Naive thymus-derived CD8-positive, alpha-beta T cell (primary cell): ENCODE measurements around the gene NFKBIE. TPM values are rescaled to one million over a fixed set of nuclear protein-coding genes. Genes with fewer than 3 reads are reported as not detected.

ENCODE experiments used
- ATAC-seq, 2 donors: fragments of 150-1000 bp; cut with Tn5 transposase in 1 of 2; sonication (Bioruptor Pico), chemical (Tn5 transposase) in 1 of 2; 1 replicate in 1 of 2; 2 replicates in 1 of 2; pipeline ENCODE4 v1.10.0; 2021; ENCODE audit warnings: mild to moderate bottlenecking in 2 of 2, moderate library complexity in 2 of 2
- POLR2A ChIA-PET: fragments of 350-600 bp; sonication (Branson Sonifier 250); formaldehyde crosslinking; loops from one replicate; lab custom pipeline; 2021; ENCODE audit warnings: antibody characterized with exemption; lab: Charles Lee
- DNase-seq, 10 donors: peaks; one replicate each; pipeline versions ENCODE4 v3.0.0 to v3.0.0-alpha.2; 2020 to 2022
- H3K27ac Mint-ChIP-seq, 10 donors: one replicate each; pipeline ENCODE4 v1.8.0; 2020 to 2022; ENCODE audit warnings: mild to moderate bottlenecking in 10 of 10, mixed read lengths in 10 of 10, moderate library complexity in 4 of 10, inconsistent platforms in 1 of 10
- H3K27me3 Mint-ChIP-seq, 5 donors: one replicate each; pipeline ENCODE4 v1.8.0; 2021 to 2022; ENCODE audit warnings: mixed read lengths in 5 of 5
- H3K36me3 Mint-ChIP-seq, 3 donors: one replicate each; pipeline ENCODE4 v1.8.0; 2020 to 2022; ENCODE audit warnings: mixed read lengths in 3 of 3, mild to moderate bottlenecking in 2 of 3, inconsistent platforms in 1 of 3
- H3K4me1 Mint-ChIP-seq, 4 donors: one replicate each; pipeline ENCODE4 v1.8.0; 2021 to 2022; ENCODE audit warnings: mixed read lengths in 4 of 4
- H3K4me3 Mint-ChIP-seq, 10 donors: one replicate each; pipeline ENCODE4 v1.8.0; 2020 to 2022; ENCODE audit warnings: mild to moderate bottlenecking in 10 of 10, mixed read lengths in 10 of 10, moderate library complexity in 6 of 10, inconsistent platforms in 1 of 10
- H3K9me3 Mint-ChIP-seq, 9 donors: one replicate each; pipeline ENCODE4 v1.8.0; 2020 to 2022; ENCODE audit warnings: mixed read lengths in 9 of 9, mild to moderate bottlenecking in 3 of 9, inconsistent platforms in 1 of 9, moderate library complexity in 1 of 9
- polyA plus RNA-seq, 3 donors: library from polyadenylated mRNA; unstranded; fragments of 300-500 nt; fragmentation: Illumina TruSeq; gene quantifications; one replicate each; pipeline ENCODE4 v1.2.3, GENCODE V29; 2021
- total RNA-seq, 8 experiments: library from RNA in 2 of 8; stranded (reverse) in 2 of 8; gene quantifications; one replicate each; pipeline ENCODE4 v1.2.3 and lab custom pipeline; 2021 to 2026

The NFKBIE gene
- total and polyA plus RNA-seq, 5 experiments from 2014 or later, result 2.7 to 14.4 (median 4.1) TPM

DNA sequence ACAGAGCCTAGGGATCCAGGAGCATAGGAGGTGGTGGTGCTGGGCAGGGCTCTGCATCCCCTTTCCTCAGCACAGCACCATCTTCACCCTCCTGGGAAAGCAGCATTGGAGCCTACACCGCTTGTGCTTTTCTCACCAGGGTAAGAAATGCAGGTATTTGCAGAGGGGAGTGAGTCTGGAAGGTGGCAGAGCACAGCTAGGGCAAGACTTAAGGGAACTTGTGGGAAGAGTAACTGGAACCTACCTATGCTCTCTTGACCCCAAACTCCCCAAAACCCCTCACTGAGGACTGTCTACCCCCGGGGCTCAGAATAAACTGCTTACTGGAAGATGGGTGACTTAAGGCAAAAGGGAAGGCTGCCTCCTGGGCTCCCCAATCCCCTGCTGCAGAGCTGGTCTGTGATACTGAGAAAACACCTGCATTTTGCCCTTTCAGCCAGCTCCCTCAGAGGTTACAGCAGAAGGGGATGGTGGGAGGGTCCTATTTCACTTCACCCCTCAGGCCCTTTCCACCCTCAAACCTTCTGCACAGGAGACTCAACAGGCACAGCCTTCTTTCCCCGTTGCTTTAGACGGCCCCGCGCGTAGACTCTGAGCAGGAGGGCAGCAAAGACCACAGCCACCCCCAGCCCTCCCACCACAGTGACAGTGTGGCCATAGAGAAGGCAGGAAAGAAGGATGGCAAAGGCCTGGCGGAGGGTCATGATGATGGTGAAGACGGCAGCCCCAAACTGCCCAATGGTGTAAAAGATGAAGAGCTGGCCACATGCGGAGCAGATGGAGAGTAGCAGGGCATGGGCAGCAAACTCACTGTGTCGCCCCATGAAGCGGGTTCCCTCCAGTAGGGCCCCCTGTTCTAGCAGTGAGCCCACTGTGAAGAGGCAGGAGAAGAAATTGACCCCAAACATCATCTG, 10.9 kb downstream of the NFKBIE start:
- H3K36me3 Mint-ChIP-seq, result peaks cover 8 to 69% (median 27%) of the 10 kb centered on the region in 3 donors
- peak overlapping the region in 9 of 10 donors; percentile 19 to 93 (median 74) for H3K27ac Mint-ChIP-seq
- no peaks in the 10 kb centered on the region for H3K9me3 Mint-ChIP-seq
- no peaks in the 10 kb centered on the region for H3K27me3 Mint-ChIP-seq
- ATAC-seq (no peak), DNase-seq (no peak)
- H3K4me1 Mint-ChIP-seq, result peaks cover 50 to 87% (median 78%) of the 10 kb centered on the region in 4 donors
- peak overlapping the region in 6 of 10 donors; percentile 22 to 85 (median 71) for H3K4me3 Mint-ChIP-seq
- POLR2A ChIA-PET, result interaction anchor here (0.5 to 5.9 kb wide), 6 partner anchors 8 to 1507 kb away, joined by 3 to 156 read pairs (median 3); partner anchors contain the start of gene HSP90AB1

DNA sequence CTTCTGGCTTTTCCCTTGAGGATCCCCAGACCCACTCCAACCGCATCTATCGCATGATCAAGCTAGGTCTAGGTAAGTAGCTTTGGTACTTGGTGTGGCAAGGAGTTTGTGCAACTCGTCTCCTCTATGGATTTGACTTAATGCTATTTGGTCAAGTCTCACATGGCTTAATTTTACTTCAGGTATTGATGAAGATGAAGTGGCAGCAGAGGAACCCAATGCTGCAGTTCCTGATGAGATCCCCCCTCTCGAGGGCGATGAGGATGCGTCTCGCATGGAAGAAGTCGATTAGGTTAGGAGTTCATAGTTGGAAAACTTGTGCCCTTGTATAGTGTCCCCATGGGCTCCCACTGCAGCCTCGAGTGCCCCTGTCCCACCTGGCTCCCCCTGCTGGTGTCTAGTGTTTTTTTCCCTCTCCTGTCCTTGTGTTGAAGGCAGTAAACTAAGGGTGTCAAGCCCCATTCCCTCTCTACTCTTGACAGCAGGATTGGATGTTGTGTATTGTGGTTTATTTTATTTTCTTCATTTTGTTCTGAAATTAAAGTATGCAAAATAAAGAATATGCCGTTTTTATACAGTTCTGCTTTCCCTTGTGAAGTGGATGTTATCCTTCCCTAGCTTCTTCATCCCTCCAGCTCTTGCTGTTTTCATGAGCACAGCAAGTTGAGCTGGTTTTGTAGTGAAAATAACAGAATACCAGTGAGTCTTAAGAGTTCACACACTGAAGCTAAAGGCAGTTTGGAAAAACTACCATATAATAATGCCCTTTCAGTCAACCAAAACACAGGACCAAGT, 11.8 kb downstream of the NFKBIE start:
- H3K36me3 Mint-ChIP-seq, result peaks cover 8 to 74% (median 32%) of the 10 kb centered on the region in 3 donors
- no peaks in the 10 kb centered on the region for H3K9me3 Mint-ChIP-seq
- POLR2A ChIA-PET, result interaction anchor here (0.5 to 5.9 kb wide), 4 partner anchors 7 to 1506 kb away, joined by 3 to 156 read pairs (median 3); partner anchors contain the start of gene HSP90AB1
- H3K27me3 Mint-ChIP-seq, result no peaks in the 10 kb centered on the region
- peak overlapping the region in 9 of 10 donors; percentile 1 to 93 (median 45) for H3K27ac Mint-ChIP-seq
- peak overlapping the region in 2 of 10 donors; percentile 18 to 62 for H3K4me3 Mint-ChIP-seq
- peak in 1 of 2 donors; percentile 18 for ATAC-seq
- DNase-seq, result peak in 8 of 10 donors; percentile 49 to 71 (median 54)
- peaks cover 56 to 89% (median 84%) of the 10 kb centered on the region in 4 donors for H3K4me1 Mint-ChIP-seq

DNA sequence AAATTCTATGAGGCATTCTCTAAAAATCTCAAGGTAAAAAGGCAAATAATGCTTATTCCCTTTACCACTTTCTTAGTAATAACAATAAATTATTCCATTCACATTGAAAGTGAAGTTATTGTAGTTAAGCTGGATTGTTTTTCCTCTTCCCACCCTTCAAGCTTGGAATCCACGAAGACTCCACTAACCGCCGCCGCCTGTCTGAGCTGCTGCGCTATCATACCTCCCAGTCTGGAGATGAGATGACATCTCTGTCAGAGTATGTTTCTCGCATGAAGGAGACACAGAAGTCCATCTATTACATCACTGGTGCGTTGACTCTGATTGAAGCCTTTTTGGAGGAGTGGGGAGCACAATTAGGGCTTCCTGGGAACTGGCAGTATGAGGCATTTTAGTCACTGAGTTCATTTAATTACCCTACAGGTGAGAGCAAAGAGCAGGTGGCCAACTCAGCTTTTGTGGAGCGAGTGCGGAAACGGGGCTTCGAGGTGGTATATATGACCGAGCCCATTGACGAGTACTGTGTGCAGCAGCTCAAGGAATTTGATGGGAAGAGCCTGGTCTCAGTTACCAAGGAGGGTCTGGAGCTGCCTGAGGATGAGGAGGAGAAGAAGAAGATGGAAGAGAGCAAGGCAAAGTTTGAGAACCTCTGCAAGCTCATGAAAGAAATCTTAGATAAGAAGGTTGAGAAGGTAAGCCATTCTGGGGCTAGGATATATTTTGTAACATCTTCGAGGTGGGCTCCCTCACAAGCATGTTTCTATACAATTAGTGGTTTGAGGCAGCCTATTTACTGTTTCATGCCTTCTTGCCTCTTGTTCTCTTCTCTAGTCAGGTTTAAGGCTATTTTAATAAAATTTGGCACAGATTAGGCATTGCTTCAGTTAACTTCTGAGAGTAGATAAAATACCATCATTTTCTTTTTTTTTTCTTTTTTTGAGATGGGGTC, 13.5 kb downstream of the NFKBIE start:
- H3K4me1 Mint-ChIP-seq, result peaks cover 55 to 90% (median 82%) of the 10 kb centered on the region in 4 donors
- POLR2A ChIA-PET, result interaction anchor here (1.4 kb wide), 1 partner anchor 10 kb away, joined by 3 read pairs; no protein-coding TSS in a partner anchor
- peaks cover 11 to 83% (median 37%) of the 10 kb centered on the region in 3 donors for H3K36me3 Mint-ChIP-seq
- H3K4me3 Mint-ChIP-seq, result peak overlapping the region in 5 of 10 donors; percentile 5 to 48 (median 15)
- peak overlapping the region in 7 of 10 donors; percentile 4 to 99 (median 37) for H3K27ac Mint-ChIP-seq
- DNase-seq (no peak), ATAC-seq (no peak)
- H3K9me3 Mint-ChIP-seq, result peaks cover 0 to 2% (median 0%) of the 10 kb centered on the region in 9 donors
- H3K27me3 Mint-ChIP-seq, result peaks cover 0 to 2% (median 0%) of the 10 kb centered on the region in 5 donors

GRCh38 chr6:44250718-44251123, 14.6 kb downstream of the NFKBIE start:
- Mint-ChIP-seq H3K9me3 (peaks cover 0 to 4% (median 0%) of the 10 kb centered on the region in 9 donors), H3K27ac (peak overlapping the region in 3 of 10 donors; percentile 27 to 99 (median 56)), H3K4me1 (peaks cover 48 to 85% (median 76%) of the 10 kb centered on the region in 4 donors), H3K27me3 (peaks cover 0 to 3% (median 0%) of the 10 kb centered on the region in 5 donors), H3K4me3 (peak overlapping the region in 1 of 10 donors; percentile 100), H3K36me3 (peaks cover 13 to 80% (median 37%) of the 10 kb centered on the region in 3 donors)
- DNase-seq, result no peak
- no peak for ATAC-seq
- POLR2A ChIA-PET, result interaction anchor here (1.4 kb wide), 1 partner anchor 9 kb away, joined by 3 read pairs; no protein-coding TSS in a partner anchor

DNA sequence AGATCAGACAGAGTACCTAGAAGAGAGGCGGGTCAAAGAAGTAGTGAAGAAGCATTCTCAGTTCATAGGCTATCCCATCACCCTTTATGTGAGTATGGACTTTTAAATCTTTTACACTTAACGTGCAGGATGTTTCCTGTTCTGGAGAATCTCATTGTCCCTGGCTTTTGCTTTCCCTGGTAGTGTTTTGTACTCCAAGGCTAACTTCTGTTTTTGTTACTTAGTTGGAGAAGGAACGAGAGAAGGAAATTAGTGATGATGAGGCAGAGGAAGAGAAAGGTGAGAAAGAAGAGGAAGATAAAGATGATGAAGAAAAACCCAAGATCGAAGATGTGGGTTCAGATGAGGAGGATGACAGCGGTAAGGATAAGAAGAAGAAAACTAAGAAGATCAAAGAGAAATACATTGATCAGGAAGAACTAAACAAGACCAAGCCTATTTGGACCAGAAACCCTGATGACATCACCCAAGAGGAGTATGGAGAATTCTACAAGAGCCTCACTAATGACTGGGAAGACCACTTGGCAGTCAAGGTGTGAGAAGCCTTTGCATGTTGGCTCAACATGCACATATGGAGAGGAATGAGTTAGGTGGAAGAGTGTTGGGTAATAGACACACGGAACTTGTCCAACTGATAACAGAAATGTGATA, 15.2 kb downstream of the NFKBIE start:
- POLR2A ChIA-PET, result no interaction called here
- Mint-ChIP-seq H3K9me3 (peaks cover 0 to 4% (median 0%) of the 10 kb centered on the region in 9 donors), H3K27ac (peak overlapping the region in 9 of 10 donors; percentile 2 to 99 (median 45)), H3K4me1 (peaks cover 49 to 85% (median 76%) of the 10 kb centered on the region in 4 donors), H3K4me3 (peak overlapping the region in 7 of 10 donors; percentile 4 to 100 (median 76)), H3K36me3 (peaks cover 13 to 75% (median 37%) of the 10 kb centered on the region in 3 donors), H3K27me3 (peaks cover 0 to 3% (median 0%) of the 10 kb centered on the region in 5 donors)
- ATAC-seq (no peak), DNase-seq (no peak)

- POLR2A ChIA-PET, result interaction anchor here (1.1 to 6.1 kb wide), 3 partner anchors 7 to 14 kb away, joined by 3 to 156 read pairs (median 54); partner anchors contain the start of gene SLC35B2
- H3K27ac Mint-ChIP-seq, result peak overlapping the region in 9 of 10 donors; percentile 3 to 100 (median 78)
- peak overlapping the region; percentile 90 to 100 (median 98) for H3K4me3 Mint-ChIP-seq
- peaks cover 0 to 4% (median 0%) of the 10 kb centered on the region in 9 donors for H3K9me3 Mint-ChIP-seq
- ATAC-seq, result no peak
- no peak for DNase-seq
- peaks cover 44 to 77% (median 69%) of the 10 kb centered on the region in 4 donors for H3K4me1 Mint-ChIP-seq
- H3K36me3 Mint-ChIP-seq, result peaks cover 13 to 65% (median 33%) of the 10 kb centered on the region in 3 donors
- peaks cover 0 to 3% (median 0%) of the 10 kb centered on the region in 5 donors for H3K27me3 Mint-ChIP-seq
Measured at GRCh38 chr6:44249082-44249748, 16.1 kb downstream of the NFKBIE start.

DNA sequence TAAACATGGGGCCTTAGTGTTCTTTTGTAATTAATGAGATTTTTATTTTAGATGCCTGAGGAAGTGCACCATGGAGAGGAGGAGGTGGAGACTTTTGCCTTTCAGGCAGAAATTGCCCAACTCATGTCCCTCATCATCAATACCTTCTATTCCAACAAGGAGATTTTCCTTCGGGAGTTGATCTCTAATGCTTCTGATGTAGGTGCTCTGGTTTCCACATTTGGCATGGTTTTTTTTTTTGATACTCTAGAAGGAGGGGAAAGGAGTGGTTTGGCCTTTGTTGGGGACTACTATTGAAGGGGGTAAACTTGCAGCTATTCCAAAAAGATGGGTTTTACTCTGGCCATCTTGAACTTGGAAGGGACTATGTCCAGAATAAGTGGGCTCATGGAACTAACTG, 16.8 kb downstream of the NFKBIE start:
- Mint-ChIP-seq H3K36me3 (peaks cover 13 to 60% (median 33%) of the 10 kb centered on the region in 3 donors), H3K9me3 (peaks cover 0 to 4% (median 0%) of the 10 kb centered on the region in 9 donors), H3K27ac (peak overlapping the region; percentile 43 to 100 (median 97)), H3K4me3 (peak overlapping the region; percentile 90 to 100 (median 98)), H3K4me1 (peaks cover 41 to 71% (median 65%) of the 10 kb centered on the region in 4 donors), H3K27me3 (peaks cover 0 to 3% (median 0%) of the 10 kb centered on the region in 5 donors)
- ATAC-seq, result no peak
- POLR2A ChIA-PET, result interaction anchor here (1.0 to 6.1 kb wide), 7 partner anchors 8 to 24 kb away, joined by 3 to 156 read pairs (median 27); partner anchors contain the start of genes SLC29A1, SLC35B2 and TMEM151B
- DNase-seq, result no peak

GRCh38 chr6:44247338-44248302, 17.7 kb downstream of the NFKBIE start:
- Mint-ChIP-seq H3K4me1 (peaks cover 35 to 61% (median 56%) of the 10 kb centered on the region in 4 donors), H3K36me3 (peaks cover 13 to 50% (median 27%) of the 10 kb centered on the region in 3 donors), H3K9me3 (peaks cover 0 to 4% (median 0%) of the 10 kb centered on the region in 9 donors), H3K27ac (peak overlapping the region; percentile 94 to 100 (median 98)), H3K27me3 (peaks cover 0 to 3% (median 0%) of the 10 kb centered on the region in 5 donors), H3K4me3 (peak overlapping the region; percentile 90 to 100 (median 98))
- ATAC-seq (peak; percentile 56), DNase-seq (peak; percentile 73 to 92 (median 82))
- POLR2A ChIA-PET, result interaction anchor here (0.6 to 6.1 kb wide), 20 partner anchors 9 to 1501 kb away, joined by 3 to 156 read pairs (median 6); partner anchors contain the start of genes CDC5L, GTPBP2, MRPL14 and SLC29A1
